ENCODE results near the gene LILRA5. TPM values are rescaled to one million over a fixed set of nuclear protein-coding genes. Genes with fewer than 3 reads are reported as not detected.

Gene LILRA5
- polyA plus RNA-seq, 1 of the 3 experiments (the other 2 are of a cell fraction) = not detected

GRCh38 chr19:54302257-54302656, 10.7 kb downstream of the LILRA5 start:
- Histone ChIP-seq H3K27ac (ENCODE audit: low read depth in 2 of 2, low read length in 1 of 2) (no peak overlapping the region), H3F3A (replicated peaks; ENCODE audit: insufficient read depth) (no peaks in the 10 kb centered on the region), H3K9me3 (no peaks in the 10 kb centered on the region), H3K9me2 (no peaks in the 10 kb centered on the region), H3K4me2 (no peak overlapping the region), H3K36me3 (replicated peaks in 1 of 2; ENCODE audit: control insufficient read depth in 1 of 2, insufficient read depth in 2 of 2, low read length in 1 of 2) (no peaks in the 10 kb centered on the region), H3K4me1 (ENCODE audit: control insufficient read depth in 1 of 2, insufficient read depth in 2 of 2, low read depth in 1 of 2, low read length in 1 of 2) (no peaks in the 10 kb centered on the region), H3K4me3 (ENCODE audit: low read depth in 2 of 2, low read length in 1 of 2) (no peak overlapping the region), H3K27me3 (ENCODE audit: insufficient read depth) (peaks cover 29% of the 10 kb centered on the region), H2AFZ (ENCODE audit: low read depth) (no peak overlapping the region), H3K79me2 (ENCODE audit: insufficient read depth) (no peaks in the 10 kb centered on the region), H4K20me1 (ENCODE audit: insufficient read depth) (no peaks in the 10 kb centered on the region), H3K9ac (no peak overlapping the region)
- DNase-seq = no peak
- TF ChIP-seq PBX3 (IDR thresholded peaks at IDR 0.05) (no peak), NRF1 (IDR thresholded peaks at IDR 0.05; ENCODE audit: low read depth, low read length) (no peak), ELF1 (IDR thresholded peaks at IDR 0.05) (no peak), ZBTB33 (IDR thresholded peaks at IDR 0.05; ENCODE audit: borderline replicate concordance, low read depth) (no peak), EP300 (IDR thresholded peaks at IDR 0.05; ENCODE audit: borderline replicate concordance in 1 of 2, low read depth in 1 of 2, low read length in 1 of 2) (no peak), TCF12 (IDR thresholded peaks at IDR 0.05) (no peak), GATA2 (CRISPR knock-in tag; IDR thresholded peaks at IDR 0.05) (no peak)
- ChIA-PET CTCF (no interaction called here), POLR2A (no interaction called here)
- 7% methylated on average over 4 of the region's 4 CpGs for WGBS (ENCODE audit: low lambda C conversion rate)

GRCh38 chr19:54299515-54299914, 13.5 kb downstream of the LILRA5 start:
- DNase-seq = no peak
- no peaks in the 10 kb centered on the region for H4K20me1 ChIP-seq (ENCODE audit: insufficient read depth)
- H3K4me3 ChIP-seq (ENCODE audit: low read depth in 2 of 2, low read length in 1 of 2) = no peak overlapping the region
- no peak for TF ChIP-seq TCF12 (IDR thresholded peaks at IDR 0.05)
- TF ChIP-seq USF1 (IDR thresholded peaks at IDR 0.05; ENCODE audit: borderline replicate concordance, low read depth) = no peak
- TF ChIP-seq PBX3 (IDR thresholded peaks at IDR 0.05) = no peak
- TF ChIP-seq FOXM1 (IDR thresholded peaks at IDR 0.05; ENCODE audit: low read depth) = no peak
- TF ChIP-seq NFIC (IDR thresholded peaks at IDR 0.05; ENCODE audit: borderline replicate concordance) = no peak
- TF ChIP-seq EP300 (IDR thresholded peaks at IDR 0.05; ENCODE audit: borderline replicate concordance in 1 of 2, low read depth in 1 of 2, low read length in 1 of 2) = no peak
- no peak for TF ChIP-seq FOXJ3 (CRISPR knock-in tag; IDR thresholded peaks at IDR 0.05)
- no peak for TF ChIP-seq RAD21 (IDR thresholded peaks at IDR 0.05; ENCODE audit: low read length)
- TF ChIP-seq MEF2A (IDR thresholded peaks at IDR 0.05; ENCODE audit: borderline replicate concordance, low read depth) = no peak
- no peak for TF ChIP-seq CHD2 (IDR thresholded peaks at IDR 0.05; ENCODE audit: low read length, partially characterized antibody)
- TF ChIP-seq ZBTB33 (IDR thresholded peaks at IDR 0.05; ENCODE audit: borderline replicate concordance, low read depth) = no peak
- TF ChIP-seq IRF3 (IDR thresholded peaks at IDR 0.05; ENCODE audit: low read depth, low read length) = no peak
- TF ChIP-seq SIN3A (IDR thresholded peaks at IDR 0.05; ENCODE audit: borderline replicate concordance, low read depth, low read length) = no peak
- TF ChIP-seq NRF1 (IDR thresholded peaks at IDR 0.05; ENCODE audit: low read depth, low read length) = no peak
- H3K79me2 ChIP-seq (ENCODE audit: insufficient read depth) = no peaks in the 10 kb centered on the region
- H3F3A ChIP-seq (replicated peaks; ENCODE audit: insufficient read depth) = no peaks in the 10 kb centered on the region
- H3K9me3 ChIP-seq = no peaks in the 10 kb centered on the region
- H3K4me1 ChIP-seq (ENCODE audit: control insufficient read depth in 1 of 2, insufficient read depth in 2 of 2, low read depth in 1 of 2, low read length in 1 of 2) = no peaks in the 10 kb centered on the region
- WGBS (ENCODE audit: low lambda C conversion rate) = 4% methylated on average over 5 of the region's 5 CpGs
- peaks cover 39% of the 10 kb centered on the region for H3K27me3 ChIP-seq (ENCODE audit: insufficient read depth)
- ChIA-PET CTCF (no interaction called here), POLR2A (no interaction called here)
- H3K27ac ChIP-seq (ENCODE audit: low read depth in 2 of 2, low read length in 1 of 2) = no peak overlapping the region
- no peak overlapping the region for H3K9ac ChIP-seq
- no peaks in the 10 kb centered on the region for H3K9me2 ChIP-seq
- H3K4me2 ChIP-seq = no peak overlapping the region
- H2AFZ ChIP-seq (ENCODE audit: low read depth) = no peak overlapping the region
- no peaks in the 10 kb centered on the region for H3K36me3 ChIP-seq (replicated peaks in 1 of 2; ENCODE audit: control insufficient read depth in 1 of 2, insufficient read depth in 2 of 2, low read length in 1 of 2)

Measured in SK-N-SH (cell line).